GM21619 (cell line): ENCODE results near the gene DUSP15.
"Not testable (repeated sequence)": the region's sequence is repeated elsewhere in the genome, so short reads cannot be mapped to it uniquely, and the experiment has no call there.

ENCODE experiments used
- ATAC-seq: cut with Tn5 transposase; IDR thresholded peaks from one replicate; pipeline ENCODE4 v1.9.1; 2021; ENCODE audit not compliant: unreplicated experiment

DUSP15 gene, protein sequence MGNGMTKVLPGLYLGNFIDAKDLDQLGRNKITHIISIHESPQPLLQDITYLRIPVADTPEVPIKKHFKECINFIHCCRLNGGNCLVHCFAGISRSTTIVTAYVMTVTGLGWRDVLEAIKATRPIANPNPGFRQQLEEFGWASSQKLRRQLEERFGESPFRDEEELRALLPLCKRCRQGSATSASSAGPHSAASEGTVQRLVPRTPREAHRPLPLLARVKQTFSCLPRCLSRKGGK

DNA sequence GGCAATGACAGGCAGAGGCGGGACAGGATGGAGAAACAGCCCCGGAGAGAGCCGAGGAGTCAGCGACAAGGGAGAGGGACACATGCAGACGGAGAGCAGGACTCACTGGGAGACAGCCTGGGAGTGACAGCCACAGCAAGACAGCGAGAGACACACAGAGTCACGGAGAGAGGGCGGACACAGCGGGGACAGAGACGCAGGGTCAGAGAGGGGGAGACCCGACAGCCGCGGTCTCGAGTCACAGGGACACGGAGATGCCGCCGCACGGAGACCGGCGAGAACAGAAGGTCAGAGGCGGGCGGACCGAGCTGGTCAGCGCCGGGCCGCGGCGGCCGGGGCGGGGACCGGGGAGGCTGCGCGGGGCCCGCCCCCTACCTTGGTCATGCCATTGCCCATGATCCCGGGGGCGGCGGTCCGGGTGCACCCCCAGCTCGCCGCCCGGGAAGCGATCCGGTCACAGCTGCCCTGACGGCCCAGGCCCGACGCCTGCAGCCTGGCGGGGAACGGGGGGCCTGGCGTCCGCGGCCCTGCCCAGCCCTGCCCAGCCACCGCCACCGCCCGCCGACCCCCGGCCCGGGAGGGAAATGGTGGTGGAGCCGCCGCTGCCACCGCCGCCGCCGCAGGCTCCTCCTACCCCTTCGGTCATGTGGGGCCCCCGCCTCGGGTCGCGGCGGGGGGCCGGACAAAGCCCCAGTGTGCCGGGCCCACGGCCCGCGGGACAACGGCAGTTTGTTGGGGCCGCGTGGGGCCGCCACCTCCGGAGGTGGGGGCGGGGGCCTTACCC, at the start of gene DUSP15, which contains the start of gene TTLL9:
TSS of gene DUSP15 (minus strand) at position 586 of the 784 bp plus-strand sequence. CDS start at position 396, 190 bp downstream.
TSS of gene TTLL9 (plus strand) at position 693 of the 784 bp plus-strand sequence. CDS start 493 bp downstream, outside the sequence.
- no peak for ATAC-seq

DNA sequence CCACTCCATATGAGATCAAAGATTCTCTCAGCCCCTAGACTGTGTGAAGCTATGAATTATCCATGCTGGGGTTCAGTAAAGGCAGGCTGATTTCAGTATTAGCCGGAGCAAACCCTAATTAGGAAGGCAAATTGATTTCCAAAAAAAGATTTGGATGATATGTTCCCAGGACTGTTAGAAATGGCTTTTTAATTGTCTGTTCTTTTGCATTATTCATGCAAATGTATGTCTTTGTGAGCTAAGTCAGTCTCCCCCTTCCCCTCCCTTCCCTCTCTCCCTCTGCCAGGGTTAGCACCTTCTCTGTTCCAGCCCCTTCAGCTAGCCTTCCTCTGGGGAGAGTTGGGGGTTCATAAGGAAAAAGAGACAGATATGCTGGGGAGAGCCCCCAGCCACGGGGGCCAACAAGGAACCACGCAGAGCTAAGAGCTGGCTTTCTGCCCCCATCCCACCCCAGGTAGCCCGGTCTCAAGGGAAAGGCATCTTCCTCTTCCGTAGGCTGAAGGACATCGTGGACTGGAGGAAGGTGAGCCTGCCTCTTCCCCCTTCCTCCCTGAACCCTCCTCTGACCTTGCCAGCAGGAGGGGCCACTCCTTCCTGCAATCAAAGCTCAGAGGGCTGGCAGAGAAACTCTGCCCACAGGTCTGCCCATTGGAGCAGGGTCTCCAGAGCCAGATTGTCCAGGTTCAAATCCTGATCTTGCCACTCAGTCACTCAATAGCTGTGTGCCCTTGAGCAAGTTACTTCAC, 49.3 kb upstream of the DUSP15 start:
- no peak for ATAC-seq

DNA sequence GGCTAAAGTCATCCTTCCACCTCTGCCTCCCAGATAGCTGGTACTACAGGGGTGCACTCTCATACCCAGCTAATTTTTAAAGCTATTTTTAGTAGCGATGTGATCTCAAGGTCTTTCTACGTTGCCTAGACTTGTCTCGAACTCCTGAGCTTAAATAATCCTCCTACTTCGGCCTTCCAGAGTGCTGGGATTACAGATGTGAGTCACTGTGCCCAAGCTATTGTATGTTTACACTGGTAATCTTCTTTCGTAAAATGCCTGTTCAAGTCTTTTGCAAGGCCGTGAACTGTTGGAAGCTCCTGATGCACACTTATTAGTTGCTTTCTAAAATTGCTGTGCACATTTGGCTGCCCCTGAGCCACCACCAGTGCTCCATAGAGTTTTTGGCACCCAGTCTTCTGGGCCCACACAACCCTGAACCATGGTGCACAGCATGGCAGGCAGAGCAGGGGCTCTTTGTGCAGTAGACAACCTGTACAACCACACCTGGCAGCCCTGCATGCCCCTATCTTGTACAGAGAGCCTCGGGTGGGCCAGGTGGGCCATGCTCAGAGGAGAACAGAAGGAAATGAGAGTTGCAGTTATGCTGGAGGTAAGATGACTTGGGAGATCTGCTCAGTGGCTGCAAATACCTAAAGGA, 48.3 kb upstream of the DUSP15 start:
- ATAC-seq = no peak

DNA sequence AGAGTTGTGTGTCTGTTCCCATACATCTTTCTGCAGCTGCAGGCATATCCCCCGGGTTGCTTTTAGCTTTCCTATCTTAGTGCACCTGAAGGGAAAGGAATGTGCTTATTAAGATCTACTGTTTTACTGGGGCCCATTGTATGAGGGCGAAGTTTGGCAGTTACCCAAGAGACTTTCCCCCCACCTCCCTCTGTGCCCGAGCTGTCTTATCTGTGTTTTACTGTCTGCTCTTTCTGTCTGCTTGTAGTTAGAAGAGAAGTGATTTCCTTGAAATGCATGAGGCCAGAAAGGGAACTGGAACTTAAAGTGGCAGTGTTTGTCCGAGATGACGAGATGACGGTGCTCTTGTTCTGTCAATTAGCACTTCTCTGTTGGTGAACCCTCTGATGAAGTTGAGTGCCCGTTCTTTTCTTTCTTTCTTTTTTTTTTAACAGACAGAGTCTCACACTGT, 47.7 kb upstream of the DUSP15 start:
- not testable (repeated sequence) for ATAC-seq

DNA sequence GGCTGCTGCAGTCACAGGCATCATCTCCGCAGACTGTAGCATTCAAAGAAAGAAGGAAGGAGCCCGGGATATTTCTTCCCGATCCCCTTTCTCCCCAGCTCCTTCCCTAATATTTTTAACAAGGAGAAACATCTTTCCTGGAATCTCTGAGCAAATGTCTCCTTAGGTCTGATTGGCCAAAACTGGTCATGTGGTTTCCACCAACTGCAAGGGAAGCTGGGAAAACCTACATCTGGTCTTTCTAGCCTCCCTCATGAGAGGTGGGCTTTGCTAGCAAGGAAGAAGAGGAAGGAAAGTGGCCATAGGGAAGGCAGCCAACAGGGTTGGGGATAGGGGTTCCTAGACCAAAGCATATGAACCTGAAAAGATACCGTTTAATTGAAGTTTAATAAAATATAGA, 46.4 kb upstream of the DUSP15 start:
- ATAC-seq = no peak

DNA sequence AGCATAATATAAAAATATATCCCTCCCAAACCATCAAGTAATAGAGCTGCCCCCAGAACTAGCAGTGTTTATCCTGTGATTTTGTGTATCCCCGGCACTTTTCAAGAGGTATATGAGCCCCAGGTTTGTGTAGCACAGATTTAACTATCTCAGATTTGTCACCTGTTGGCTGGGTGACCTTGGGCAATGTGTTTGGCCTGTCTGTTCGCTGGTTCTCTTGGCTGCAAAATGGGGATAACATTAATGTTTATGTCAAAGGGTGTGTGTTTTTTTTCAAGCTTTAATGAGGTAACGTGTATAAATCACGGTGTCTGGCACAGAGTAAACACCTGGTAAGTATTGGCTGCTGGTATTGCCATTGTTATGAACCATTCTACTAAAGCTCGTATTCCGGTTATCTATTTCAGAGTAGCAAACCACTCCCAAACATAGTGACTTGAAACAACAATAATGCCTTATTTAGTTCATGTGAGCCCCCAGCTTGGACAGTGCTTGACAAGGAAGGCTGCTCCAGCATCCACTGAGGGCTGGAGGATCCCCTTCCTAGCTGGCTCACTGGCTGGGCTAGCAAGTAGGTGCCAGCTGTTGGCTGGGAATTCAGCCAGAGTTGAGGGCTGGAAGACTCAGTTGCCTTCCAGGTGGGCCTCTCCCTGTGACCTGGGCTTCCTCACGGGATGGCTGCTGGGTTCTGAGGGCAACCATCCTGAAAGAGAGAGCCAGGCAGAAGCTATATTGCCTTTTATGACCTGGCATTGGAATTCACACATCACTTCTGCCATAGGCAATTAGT, 45.4 kb upstream of the DUSP15 start:
- ATAC-seq = no peak

DNA sequence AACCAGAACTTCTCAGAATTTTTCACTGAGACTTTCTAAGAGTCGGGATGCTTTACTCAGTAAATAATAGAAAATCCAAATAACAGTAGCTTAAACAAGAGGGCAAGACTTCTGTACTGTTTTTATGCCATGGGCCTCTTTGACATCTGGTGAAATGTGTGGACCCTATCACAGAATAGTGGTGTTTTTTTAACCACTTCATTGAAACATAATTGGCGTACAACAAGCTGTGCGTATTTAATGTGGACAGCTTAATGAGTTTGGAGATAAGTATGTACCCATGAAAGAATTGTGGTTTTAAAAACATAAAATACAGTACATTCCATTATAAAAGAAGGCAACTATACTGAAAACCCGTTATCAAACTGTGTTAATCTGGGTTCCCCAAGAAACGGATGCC, 43.8 kb upstream of the DUSP15 start:
- no peak for ATAC-seq

DNA sequence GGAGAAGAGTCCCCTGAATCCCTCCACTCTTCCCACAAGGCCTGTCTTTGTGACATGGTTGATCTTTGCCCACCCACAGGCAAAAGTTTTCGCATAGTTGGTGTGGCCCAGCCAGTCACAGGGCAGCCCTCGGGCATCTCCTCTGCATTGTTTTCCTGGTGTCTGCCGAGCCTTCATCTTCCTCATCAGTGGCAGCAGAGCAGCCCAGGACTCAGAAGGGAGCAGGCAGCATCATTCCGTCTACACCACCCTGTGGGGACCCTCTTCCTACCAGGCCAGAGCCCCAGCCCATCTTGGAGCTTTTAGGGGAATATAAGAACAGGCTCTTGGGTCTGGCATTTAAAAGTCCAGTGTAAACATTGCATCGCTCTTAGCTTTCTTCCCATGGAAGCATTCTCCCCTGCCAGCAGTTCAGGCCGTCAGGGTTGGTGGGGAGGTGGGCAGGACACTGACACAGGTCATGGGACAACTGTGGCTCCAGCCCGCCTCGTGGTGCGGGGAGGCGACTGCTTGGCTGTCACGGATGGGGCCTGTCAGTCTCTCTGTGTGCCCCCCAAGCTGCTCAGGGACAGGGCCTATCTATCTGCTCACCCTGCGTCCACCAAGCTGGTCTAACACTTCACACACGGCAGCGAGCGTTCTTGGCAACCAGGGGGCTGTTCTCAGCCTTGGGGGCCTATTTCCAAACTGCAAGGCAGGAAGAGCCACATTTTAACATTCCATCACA, 43.3 kb upstream of the DUSP15 start:
- ATAC-seq = no peak

DNA sequence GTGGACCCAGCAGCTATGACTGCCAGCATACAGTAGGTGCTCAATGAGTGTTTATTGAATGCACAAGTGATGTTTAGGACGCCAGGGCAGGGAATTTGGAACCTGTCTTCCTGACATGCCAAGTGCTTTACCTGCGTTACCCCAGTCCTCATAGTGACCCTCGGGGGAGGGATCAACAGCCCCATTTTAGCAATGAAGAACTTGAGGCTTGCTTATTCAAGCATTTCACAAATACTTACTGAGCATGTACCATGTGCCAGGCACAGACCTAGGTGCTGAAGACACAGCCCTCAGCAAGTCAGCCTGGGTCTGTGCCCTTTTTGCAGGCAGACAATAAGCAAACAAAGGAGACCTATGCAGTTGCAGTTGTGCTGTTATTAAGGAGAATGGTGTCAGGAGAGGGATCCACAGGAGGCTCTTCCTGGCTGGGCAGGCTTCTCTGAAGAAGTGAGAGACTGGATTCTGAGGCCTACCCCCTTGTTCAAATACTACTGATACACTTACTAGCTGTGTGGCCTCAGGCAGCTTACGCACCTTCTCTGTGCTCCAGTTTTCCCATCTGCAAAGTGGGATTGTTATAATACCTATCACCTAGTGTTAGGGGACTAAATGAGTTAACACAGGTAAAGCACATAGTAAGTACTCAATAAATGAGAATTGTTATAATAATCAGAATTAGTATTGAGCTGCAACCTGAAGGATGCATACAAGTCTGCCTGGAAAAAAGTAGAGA, 39.9 kb upstream of the DUSP15 start:
- no peak for ATAC-seq

DNA sequence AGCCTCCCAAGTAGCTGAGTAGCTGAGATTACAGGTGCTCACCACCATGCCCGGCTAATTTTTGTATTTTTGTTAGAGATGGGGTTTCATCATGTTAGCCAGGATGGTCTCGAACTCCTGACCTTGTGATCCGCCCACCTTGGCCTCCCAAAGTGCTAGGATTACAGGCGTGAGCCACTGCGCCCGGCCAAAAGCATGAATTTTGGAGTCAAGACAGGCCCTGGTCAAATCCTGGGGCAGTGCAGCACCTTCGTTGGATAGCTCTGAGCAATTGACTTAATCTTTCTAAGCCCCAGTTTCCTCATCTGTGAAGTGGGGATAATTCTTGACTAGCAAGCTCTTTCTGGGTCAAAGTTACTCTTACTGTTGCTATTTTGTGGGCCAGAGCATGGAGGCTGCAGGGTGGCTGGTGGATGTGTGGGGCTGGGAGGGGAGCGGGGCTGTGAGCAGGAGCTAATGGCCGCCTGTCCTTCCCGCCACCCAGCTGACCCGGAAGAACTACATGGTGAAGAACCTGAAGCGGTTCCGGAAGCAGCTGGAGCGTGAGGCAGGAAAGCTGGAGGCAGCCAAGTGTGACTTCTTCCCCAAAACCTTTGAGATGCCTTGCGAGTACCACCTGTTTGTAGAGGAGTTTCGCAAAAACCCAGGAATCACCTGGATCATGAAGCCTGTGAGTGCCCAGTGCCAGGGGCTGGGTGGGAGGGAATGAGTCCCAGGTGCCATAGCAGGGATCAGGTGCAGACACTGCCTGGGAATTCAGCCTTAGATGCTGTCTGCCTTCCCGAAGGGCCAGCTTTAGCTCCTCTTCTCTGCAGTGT, 39.1 kb upstream of the DUSP15 start:
- no peak for ATAC-seq

DNA sequence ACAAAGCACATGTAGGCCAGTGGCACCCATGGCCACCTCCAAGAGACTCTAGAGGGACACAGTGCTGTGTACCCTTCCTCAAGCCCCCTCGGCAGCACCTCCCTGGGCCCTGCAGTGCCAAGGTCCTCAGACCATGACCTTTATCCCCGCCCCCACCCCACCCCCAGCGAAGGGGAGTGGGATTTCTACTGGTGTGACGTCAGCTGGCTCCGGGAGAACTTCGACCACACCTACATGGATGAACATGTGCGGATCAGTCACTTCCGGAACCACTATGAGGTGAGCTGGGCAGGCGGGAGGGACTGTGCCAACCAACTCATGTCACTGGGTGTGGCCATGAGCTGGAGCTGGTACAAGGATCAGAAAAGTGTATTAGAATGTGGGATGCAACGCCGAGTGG, 38.1 kb upstream of the DUSP15 start:
- ATAC-seq = no peak

DNA sequence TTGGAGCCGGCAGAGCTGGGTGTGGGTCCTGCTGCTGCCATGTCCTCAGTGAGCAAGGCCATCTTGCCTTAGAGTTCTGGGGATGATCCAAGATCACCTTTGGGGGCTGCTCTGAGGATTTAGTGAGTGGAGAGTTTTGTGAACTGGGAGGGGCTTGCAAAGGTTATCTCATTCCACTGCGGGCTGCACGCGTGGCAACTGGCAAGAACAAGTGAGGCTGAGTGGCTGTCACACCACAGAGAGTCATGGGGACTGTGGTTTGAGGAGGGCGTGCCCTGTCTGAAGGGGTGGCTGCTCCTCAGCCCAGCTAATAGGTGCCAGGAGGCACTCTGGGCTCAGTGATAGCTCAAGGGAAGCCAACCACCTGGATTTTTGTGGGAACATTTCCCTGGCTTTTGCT, 37.7 kb upstream of the DUSP15 start:
- no peak for ATAC-seq

DNA sequence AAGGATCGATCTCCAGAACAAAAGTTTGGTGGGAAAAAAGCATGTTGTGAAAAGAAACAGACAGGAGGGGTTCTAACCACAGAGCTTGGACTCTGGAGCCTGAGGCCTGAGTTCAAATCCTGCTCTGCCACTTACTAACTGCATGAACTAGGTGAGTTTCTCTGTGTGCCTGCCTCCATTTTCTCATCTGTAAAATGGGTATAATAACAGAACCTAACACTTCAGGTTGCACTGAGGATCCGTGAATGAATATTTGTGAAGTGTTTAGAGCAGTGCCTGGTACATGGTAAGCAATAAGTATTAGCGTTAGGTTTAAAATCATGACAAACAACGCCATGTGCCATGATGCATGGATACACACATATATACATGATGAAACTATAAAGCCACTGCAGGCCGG, 36.7 kb upstream of the DUSP15 start:
- ATAC-seq = no peak

DNA sequence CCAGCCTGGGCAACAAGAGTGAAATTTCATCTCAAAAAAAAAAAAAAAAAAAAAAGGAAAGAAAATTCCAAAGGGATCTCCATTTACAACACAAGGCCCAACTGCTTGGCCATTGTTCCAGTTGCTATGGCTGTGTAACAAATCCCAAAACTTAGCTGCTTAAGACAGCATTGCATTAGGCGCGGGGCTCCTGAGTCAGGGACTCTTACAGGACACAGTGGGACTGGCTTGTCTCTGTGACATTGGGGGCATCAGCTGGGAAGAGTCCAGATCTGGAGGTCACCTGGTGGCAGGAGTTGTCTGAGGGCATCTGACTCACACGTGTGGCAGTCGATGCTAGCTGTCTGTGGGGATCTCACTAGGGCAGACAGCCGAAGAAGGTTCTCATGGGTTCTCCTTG, 35.7 kb upstream of the DUSP15 start:
- no peak for ATAC-seq

DNA sequence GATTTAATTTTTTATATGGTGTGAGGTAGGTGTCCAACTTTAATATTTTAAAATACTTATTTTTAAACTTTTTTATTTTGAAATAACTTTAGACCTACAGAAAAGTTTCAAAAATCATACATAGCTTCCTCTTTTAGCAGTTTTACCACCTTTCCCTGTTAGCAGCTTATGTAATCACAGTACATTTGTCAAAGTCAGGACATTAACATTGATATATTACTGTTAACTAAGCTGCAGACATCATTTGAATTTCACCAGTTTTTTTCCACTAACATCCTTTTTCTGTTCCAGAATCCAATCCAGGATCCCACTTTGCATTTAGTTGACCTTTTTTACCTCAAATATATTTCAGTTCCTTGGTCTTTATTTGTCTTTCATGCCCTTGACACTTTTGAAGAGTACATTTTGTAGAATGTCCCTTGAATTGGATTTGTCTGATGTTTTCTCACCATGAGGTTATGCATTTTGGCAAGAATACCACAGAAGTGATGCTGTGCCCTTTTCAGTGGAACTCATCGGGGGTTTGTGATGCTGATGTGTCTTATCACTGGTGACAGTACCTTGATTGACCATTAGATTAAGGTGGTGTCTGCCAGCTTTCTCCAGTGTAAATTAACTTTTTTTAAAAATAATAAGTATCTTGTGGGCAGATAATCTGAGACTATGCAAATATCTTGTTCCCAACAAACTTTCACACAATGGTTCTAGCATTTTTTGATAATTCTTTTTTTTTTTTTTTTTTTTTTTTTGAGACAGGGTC, 33.5 kb upstream of the DUSP15 start:
- ATAC-seq = no peak

DNA sequence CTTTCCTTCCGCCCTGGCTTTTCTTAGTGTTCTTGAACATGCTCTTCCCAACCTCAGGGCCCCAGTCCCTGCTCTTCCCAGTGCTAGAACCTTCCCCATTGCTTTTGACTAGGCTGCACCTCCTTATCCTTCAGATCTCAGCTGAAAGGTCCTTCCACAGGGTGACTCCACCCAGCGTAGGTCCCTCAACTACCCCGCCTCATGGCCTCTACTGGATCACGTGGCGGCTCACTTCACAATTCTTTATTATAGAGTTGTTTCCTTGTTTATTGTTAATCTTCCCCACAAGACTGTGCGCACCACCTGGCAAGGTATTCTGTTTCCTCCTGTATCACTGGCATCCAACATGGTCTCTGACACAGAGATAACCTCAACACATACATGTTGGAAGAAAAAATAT, 31.3 kb upstream of the DUSP15 start:
- no peak for ATAC-seq

DNA sequence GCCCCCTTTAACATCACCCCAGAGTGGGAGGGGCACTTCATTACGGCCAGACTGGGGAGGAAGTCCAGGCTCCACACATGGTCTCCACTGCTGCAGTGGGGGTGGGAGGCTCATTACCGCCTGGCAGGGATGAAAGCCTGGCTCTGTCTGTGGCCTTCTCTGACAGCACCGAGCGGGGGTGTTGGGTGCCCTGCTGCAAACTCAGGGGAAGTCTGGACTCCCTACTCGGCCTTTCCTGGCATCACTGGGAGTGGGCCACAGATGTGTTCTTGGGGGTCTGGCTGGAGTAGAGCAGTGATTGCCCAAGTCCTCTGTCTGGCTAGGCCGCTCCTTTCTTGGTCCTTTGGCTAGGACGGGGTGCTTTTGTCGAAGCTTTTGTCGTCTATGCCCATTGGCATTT, 27.2 kb upstream of the DUSP15 start:
- ATAC-seq = no peak

DNA sequence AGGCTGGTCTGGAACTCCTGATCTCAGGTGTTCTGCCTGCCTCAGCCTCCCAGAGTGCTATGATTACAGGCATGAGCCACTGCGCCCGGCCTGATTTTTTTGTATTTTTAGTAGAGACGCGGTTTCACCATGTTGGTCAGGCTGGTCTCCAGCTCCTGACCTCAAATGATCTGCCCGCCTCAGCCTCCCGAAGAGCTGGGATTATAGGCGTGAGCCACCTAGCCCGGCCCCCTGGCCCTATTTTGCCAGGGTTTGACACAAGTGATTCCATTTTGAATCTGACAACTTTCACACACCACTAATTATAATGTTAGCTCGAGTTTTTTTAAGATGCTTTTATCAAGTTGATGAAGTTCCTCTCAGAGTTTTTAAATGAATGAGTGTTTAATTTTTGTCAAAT, 25.7 kb upstream of the DUSP15 start:
- no peak for ATAC-seq
